Measurements from ENCODE around the gene CEL. TPM values are rescaled to one million over a fixed set of nuclear protein-coding genes. Genes with fewer than 3 reads are reported as not detected.

Gene CEL
- total and polyA plus RNA-seq, 2 donors from 2014 or later, result 1.0 to 16.7 TPM

GRCh38 chr9:133118568-133118967 is 56.8 kb downstream of the CEL start:
- DNase-seq (peak in 1 of 5 donors; percentile 37), FAIRE-seq (no peak)
- peak overlapping the region; percentile 32 to 65 for H3K27ac ChIP-seq (ENCODE audit: low read depth in 2 of 2, low read length in 2 of 2)
- H3K4me1 ChIP-seq (ENCODE audit: control insufficient read depth in 2 of 3, insufficient read depth in 2 of 3, low read depth in 1 of 3, low read length in 3 of 3), result peaks cover 0 to 52% (median 22%) of the 10 kb centered on the region in 3 donors
- TF ChIP-seq CTCF (IDR thresholded peaks at IDR 0.05; ENCODE audit: borderline replicate concordance, extremely low read depth, insufficient read depth), result no peak
- no peaks in the 10 kb centered on the region for H3K9me3 ChIP-seq (ENCODE audit: control insufficient read depth in 2 of 3, insufficient read depth in 1 of 3, low read length in 3 of 3)
- H3K4me3 ChIP-seq (ENCODE audit: low read length in 3 of 3), result no peak overlapping the region
- intact Hi-C loops (cut with DNase I), result no loop called here
- no peaks in the 10 kb centered on the region for H3K27me3 ChIP-seq (ENCODE audit: control insufficient read depth, insufficient read depth, low read length)
- peak overlapping the region in 1 of 3 donors; percentile 80 for H3K9ac ChIP-seq (ENCODE audit: low read length in 3 of 3)
- no peaks in the 10 kb centered on the region for H3K36me3 ChIP-seq (ENCODE audit: control insufficient read depth in 2 of 3, insufficient read depth in 3 of 3, low read length in 3 of 3)

- Histone ChIP-seq H3K9ac (ENCODE audit: low read length in 3 of 3) (peak overlapping the region in 2 of 3 donors; percentile 20 to 80), H3K4me3 (ENCODE audit: low read length in 3 of 3) (peak overlapping the region in 2 of 3 donors; percentile 25 to 74), H3K9me3 (ENCODE audit: control insufficient read depth in 2 of 3, insufficient read depth in 1 of 3, low read length in 3 of 3) (no peaks in the 10 kb centered on the region), H3K4me1 (ENCODE audit: control insufficient read depth in 2 of 3, insufficient read depth in 2 of 3, low read depth in 1 of 3, low read length in 3 of 3) (peaks cover 0 to 45% (median 15%) of the 10 kb centered on the region in 3 donors), H3K36me3 (ENCODE audit: control insufficient read depth in 2 of 3, insufficient read depth in 3 of 3, low read length in 3 of 3) (no peaks in the 10 kb centered on the region), H3K27me3 (ENCODE audit: control insufficient read depth, insufficient read depth, low read length) (no peaks in the 10 kb centered on the region), H3K27ac (ENCODE audit: low read depth in 2 of 2, low read length in 2 of 2) (peak overlapping the region; percentile 83 to 84)
- TF ChIP-seq CTCF (IDR thresholded peaks at IDR 0.05; ENCODE audit: borderline replicate concordance, extremely low read depth, insufficient read depth), result no peak
- FAIRE-seq, result no peak
- peak in 4 of 5 donors; percentile 35 to 78 (median 69) for DNase-seq
- intact Hi-C loops (cut with DNase I), result no loop called here
Measured at GRCh38 chr9:133119103-133119845, 57.5 kb downstream of the CEL start.

- DNase-seq, result peak in 2 of 5 donors; percentile 77 to 80
- H3K4me3 ChIP-seq (ENCODE audit: low read length in 3 of 3), result peak overlapping the region in 2 of 3 donors; percentile 65 to 74
- intact Hi-C loops (cut with DNase I), result no loop called here
Measured at GRCh38 chr9:133119846-133120500, 58.2 kb downstream of the CEL start.

More at GRCh38 chr9:133119846-133120500, 58.2 kb downstream of the CEL start:
- peak overlapping the region in 2 of 3 donors; percentile 20 to 86 for H3K9ac ChIP-seq (ENCODE audit: low read length in 3 of 3)
- no peaks in the 10 kb centered on the region for H3K27me3 ChIP-seq (ENCODE audit: control insufficient read depth, insufficient read depth, low read length)
- H3K9me3 ChIP-seq (ENCODE audit: control insufficient read depth in 2 of 3, insufficient read depth in 1 of 3, low read length in 3 of 3), result no peaks in the 10 kb centered on the region
- H3K36me3 ChIP-seq (ENCODE audit: control insufficient read depth in 2 of 3, insufficient read depth in 3 of 3, low read length in 3 of 3), result no peaks in the 10 kb centered on the region
- H3K4me1 ChIP-seq (ENCODE audit: control insufficient read depth in 2 of 3, insufficient read depth in 2 of 3, low read depth in 1 of 3, low read length in 3 of 3), result peaks cover 0 to 38% (median 8%) of the 10 kb centered on the region in 3 donors
- TF ChIP-seq CTCF (IDR thresholded peaks at IDR 0.05; ENCODE audit: borderline replicate concordance, extremely low read depth, insufficient read depth), result no peak
- peak overlapping the region; percentile 83 to 84 for H3K27ac ChIP-seq (ENCODE audit: low read depth in 2 of 2, low read length in 2 of 2)
- no peak for FAIRE-seq
